Natural killer cell (primary cell): Measurements from ENCODE around the gene HDAC4. TPM values are rescaled to one million over a fixed set of nuclear protein-coding genes. Genes with fewer than 3 reads are reported as not detected.

Source experiments
- ATAC-seq, 3 donors: fragments of 150-1000 bp in 2 of 3; fragments of 200-7000 bp in 1 of 3; cut with Tn5 transposase; 1 replicate in 1 of 3; 2 replicates in 2 of 3; pipeline ENCODE4 v1.10.0; 2021; ENCODE audit warnings: mild to moderate bottlenecking in 2 of 3, moderate library complexity in 2 of 3
- DNase-seq, 2 donors: peaks; one replicate each; pipeline versions ENCODE4 v3.0.0 to v3.0.0-alpha.2; 2013 to 2021; ENCODE audit warnings: mixed read lengths in 1 of 2
- H3K27ac ChIP-seq: one replicate; pipeline ENCODE4 v1.5.1; 2013; ENCODE audit warnings: mild to moderate bottlenecking, low read length
- H3K27me3 ChIP-seq: one replicate; pipeline ENCODE4 v1.6.1; 2013; ENCODE audit warnings: low read length; ENCODE audit not compliant: control insufficient read depth, insufficient read depth
- H3K36me3 ChIP-seq: one replicate; pipeline ENCODE4 v1.6.1; 2013; ENCODE audit warnings: low read length; ENCODE audit not compliant: control insufficient read depth, insufficient read depth
- H3K4me1 ChIP-seq: one replicate; pipeline ENCODE4 v1.6.1; 2013; ENCODE audit warnings: low read length; ENCODE audit not compliant: control insufficient read depth, insufficient read depth
- H3K4me3 ChIP-seq: one replicate; pipeline ENCODE4 v1.5.1; 2013; ENCODE audit warnings: low read length
- H3K9me3 ChIP-seq: one replicate; pipeline ENCODE4 v1.6.1; 2013; ENCODE audit warnings: low read length; ENCODE audit not compliant: control insufficient read depth, insufficient read depth
- H3K27ac Mint-ChIP-seq, 2 donors: one replicate each; pipeline ENCODE4 v1.8.0; 2022; ENCODE audit warnings: mild to moderate bottlenecking in 2 of 2, mixed read lengths in 2 of 2, moderate library complexity in 1 of 2
- H3K27me3 Mint-ChIP-seq, 2 donors: one replicate each; pipeline ENCODE4 v1.8.0; 2022; ENCODE audit warnings: low read depth in 2 of 2, mixed read lengths in 2 of 2
- H3K36me3 Mint-ChIP-seq: one replicate; pipeline ENCODE4 v1.8.0; 2022; ENCODE audit warnings: mixed read lengths
- H3K4me1 Mint-ChIP-seq, 2 donors: one replicate each; pipeline ENCODE4 v1.8.0; 2022; ENCODE audit warnings: mixed read lengths in 2 of 2
- H3K4me3 Mint-ChIP-seq: one replicate; pipeline ENCODE4 v1.8.0; 2022; ENCODE audit warnings: mild to moderate bottlenecking, moderate library complexity, mixed read lengths
- H3K9me3 Mint-ChIP-seq, 2 donors: one replicate each; pipeline ENCODE4 v1.8.0; 2022; ENCODE audit warnings: mixed read lengths in 2 of 2
- CTCF ChIP-seq: fragments of 200-600 bp; IDR thresholded peaks from one replicate; pipeline ENCODE4 v1.8.0; 2022; ENCODE audit warnings: antibody characterized with exemption
- WGBS: methylation state at CpG from one replicate; pipeline ENCODE4 v1.1.7; 2013; ENCODE audit warnings: missing lambda C conversion rate; ENCODE audit not compliant: insufficient coverage; 5-methylcytosine and 5-hydroxymethylcytosine counted together
- intact Hi-C: fragments of 100-400 bp; cut with micrococcal nuclease; formaldehyde crosslinking; loops from one replicate; pipeline ENCODE4 v1.14.2; 2022
- total RNA-seq, 4 donors: library from RNA; stranded (reverse); fragments of 120-200 nt in 1 of 4; gene quantifications; one replicate each; pipeline versions ENCODE4 v1.2.3 to v1.2.4, GENCODE V29; 2013 to 2022

The HDAC4 gene
- total RNA-seq, 3 donors from 2014 or later (not counting 1 experiment from before 2014, with no cell fraction given): 74.9 to 105 (median 100) TPM

GRCh38 chr2:239101071-239101470 is 299.7 kb downstream of the HDAC4 start:
- Histone ChIP-seq H3K4me1 (peaks cover 21% of the 10 kb centered on the region), H3K9me3 (no peaks in the 10 kb centered on the region), H3K4me3 (no peak overlapping the region), H3K27me3 (no peaks in the 10 kb centered on the region), H3K36me3 (peaks cover 57% of the 10 kb centered on the region), H3K27ac (no peak overlapping the region)
- intact Hi-C loops: no loop called here
- 98% methylated on average over 15 of the region's 15 CpGs for WGBS
- DNase-seq (no peak), ATAC-seq (no peak)
- H3K4me1 Mint-ChIP-seq: peaks cover 21 to 28% of the 10 kb centered on the region in 2 donors
- TF ChIP-seq CTCF: no peak
- H3K27me3 Mint-ChIP-seq: no peaks in the 10 kb centered on the region
- H3K4me3 Mint-ChIP-seq: no peak overlapping the region
- H3K36me3 Mint-ChIP-seq: no peaks in the 10 kb centered on the region
- H3K27ac Mint-ChIP-seq: peak overlapping the region in 1 of 2 donors; percentile 47
- no peaks in the 10 kb centered on the region for H3K9me3 Mint-ChIP-seq

GRCh38 chr2:239099474-239099873 is 301.3 kb downstream of the HDAC4 start:
- H3K4me3 ChIP-seq: no peak overlapping the region
- no peak overlapping the region for H3K4me3 Mint-ChIP-seq
- H3K27me3 ChIP-seq: no peaks in the 10 kb centered on the region
- no peak overlapping the region for H3K27ac ChIP-seq
- no peaks in the 10 kb centered on the region for H3K9me3 Mint-ChIP-seq
- DNase-seq (no peak), ATAC-seq (no peak)
- 97% methylated on average over 15 of the region's 15 CpGs for WGBS
- no peaks in the 10 kb centered on the region for H3K36me3 Mint-ChIP-seq
- no peaks in the 10 kb centered on the region for H3K27me3 Mint-ChIP-seq
- no peak for TF ChIP-seq CTCF
- peak overlapping the region; percentile 92 for H3K27ac Mint-ChIP-seq
- H3K4me1 ChIP-seq: peaks cover 21% of the 10 kb centered on the region
- H3K9me3 ChIP-seq: no peaks in the 10 kb centered on the region
- intact Hi-C loops: loop anchor here (5.0 kb wide), 1 partner anchor 168 kb away; no protein-coding TSS in a partner anchor
- H3K36me3 ChIP-seq: peaks cover 44% of the 10 kb centered on the region
- peaks cover 21 to 28% of the 10 kb centered on the region in 2 donors for H3K4me1 Mint-ChIP-seq

- Mint-ChIP-seq H3K27ac (peak overlapping the region; percentile 92), H3K4me1 (peaks cover 21 to 28% of the 10 kb centered on the region in 2 donors), H3K4me3 (peak overlapping the region; percentile 82), H3K27me3 (no peaks in the 10 kb centered on the region), H3K36me3 (no peaks in the 10 kb centered on the region), H3K9me3 (no peaks in the 10 kb centered on the region)
- 69% methylated on average over 18 of the region's 20 CpGs for WGBS
- TF ChIP-seq CTCF: no peak
- no peaks in the 10 kb centered on the region for H3K27me3 ChIP-seq
- ATAC-seq (peak; percentile 84 to 93 (median 90)), DNase-seq (peak in 1 of 2 donors; percentile 55)
- peaks cover 21% of the 10 kb centered on the region for H3K4me1 ChIP-seq
- H3K9me3 ChIP-seq: no peaks in the 10 kb centered on the region
- peak overlapping the region; percentile 45 for H3K27ac ChIP-seq
- peaks cover 42% of the 10 kb centered on the region for H3K36me3 ChIP-seq
- intact Hi-C loops: loop anchor here (1.0 to 5.0 kb wide), 2 partner anchors 39 to 169 kb away; no protein-coding TSS in a partner anchor
- no peak overlapping the region for H3K4me3 ChIP-seq
Measured at GRCh38 chr2:239098288-239098970, 302.4 kb downstream of the HDAC4 start.

GRCh38 chr2:239097428-239097696 is 303.5 kb downstream of the HDAC4 start:
- peak overlapping the region; percentile 6 for H3K4me3 Mint-ChIP-seq
- H3K36me3 Mint-ChIP-seq: no peaks in the 10 kb centered on the region
- TF ChIP-seq CTCF: no peak
- intact Hi-C loops: loop anchor here (5.0 kb wide), 1 partner anchor 170 kb away; no protein-coding TSS in a partner anchor
- H3K27ac Mint-ChIP-seq: peak overlapping the region; percentile 92
- no peaks in the 10 kb centered on the region for H3K27me3 ChIP-seq
- H3K27ac ChIP-seq: no peak overlapping the region
- no peaks in the 10 kb centered on the region for H3K9me3 ChIP-seq
- no peak for ATAC-seq
- no peak overlapping the region for H3K4me3 ChIP-seq
- H3K36me3 ChIP-seq: peaks cover 42% of the 10 kb centered on the region
- no peaks in the 10 kb centered on the region for H3K27me3 Mint-ChIP-seq
- H3K4me1 Mint-ChIP-seq: peaks cover 21 to 28% of the 10 kb centered on the region in 2 donors
- WGBS: 82% methylated on average over 12 of the region's 12 CpGs
- no peak for DNase-seq
- no peaks in the 10 kb centered on the region for H3K9me3 Mint-ChIP-seq
- peaks cover 21% of the 10 kb centered on the region for H3K4me1 ChIP-seq
